Fibroblast of the conjunctiva (primary cell): ENCODE data around the gene CPE.
"Not testable (repeated sequence)": the region's sequence is repeated elsewhere in the genome, so short reads cannot be mapped to it uniquely, and the experiment has no call there.

Experiments used
- DNase-seq: peaks from one replicate; pipeline ENCODE4 v3.0.0-alpha.2; 2010; ENCODE audit warnings: low read depth

The CPE gene

GRCh38 chr4:165404080-165404479, 25.3 kb downstream of the CPE start:
- no peak for DNase-seq

GRCh38 chr4:165404696-165405095, 25.9 kb downstream of the CPE start:
- DNase-seq: no peak

GRCh38 chr4:165410214-165410613, 31.4 kb downstream of the CPE start:
- no peak for DNase-seq

GRCh38 chr4:165415910-165416309, 37.1 kb downstream of the CPE start:
- DNase-seq: no peak

- DNase-seq: no peak
These were observed 39.3 kb downstream of the CPE start for GRCh38 chr4:165418073-165418472.

GRCh38 chr4:165425629-165426028, 46.8 kb downstream of the CPE start:
- no peak for DNase-seq

- no peak for DNase-seq
These were observed 47.5 kb downstream of the CPE start for GRCh38 chr4:165426331-165426730.

GRCh38 chr4:165426823-165427222, 48.0 kb downstream of the CPE start:
- no peak for DNase-seq

- DNase-seq: no peak
These were observed 50.1 kb downstream of the CPE start for GRCh38 chr4:165428957-165429356.

- no peak for DNase-seq
These were observed 54.7 kb downstream of the CPE start for GRCh38 chr4:165433529-165433928.

GRCh38 chr4:165437691-165438090, 58.9 kb downstream of the CPE start:
- no peak for DNase-seq

GRCh38 chr4:165439344-165439743, 60.5 kb downstream of the CPE start:
- no peak for DNase-seq

- no peak for DNase-seq
These were observed 61.2 kb downstream of the CPE start for GRCh38 chr4:165439981-165440380.

- DNase-seq: peak; percentile 35
These were observed 61.8 kb downstream of the CPE start for GRCh38 chr4:165440415-165441158.

GRCh38 chr4:165443276-165443675, 64.5 kb downstream of the CPE start:
- no peak for DNase-seq

- DNase-seq: no peak
These were observed 69.9 kb downstream of the CPE start for GRCh38 chr4:165448700-165449099.

- DNase-seq: no peak
These were observed 70.5 kb downstream of the CPE start for GRCh38 chr4:165449333-165449732.

GRCh38 chr4:165450871-165451270, 72.1 kb downstream of the CPE start:
- no peak for DNase-seq

- DNase-seq: not testable (repeated sequence)
These were observed 74.3 kb downstream of the CPE start for GRCh38 chr4:165453140-165453539.

- no peak for DNase-seq
These were observed 75.6 kb downstream of the CPE start for GRCh38 chr4:165454426-165454825.

GRCh38 chr4:165457793-165458192, 79.0 kb downstream of the CPE start:
- no peak for DNase-seq

GRCh38 chr4:165458471-165458870, 79.7 kb downstream of the CPE start:
- DNase-seq: no peak

GRCh38 chr4:165461159-165461821, 82.5 kb downstream of the CPE start:
- peak; percentile 18 for DNase-seq

GRCh38 chr4:165462009-165462408, 83.2 kb downstream of the CPE start:
- no peak for DNase-seq
